Common myeloid progenitor, CD34-positive (primary cell): Measurements from ENCODE around the gene COPB2.
A peak's percentile ranks its signal among the peaks of the same experiment; 100 is the strongest.

Experiments
- CTCF ChIA-PET: fragments of 350-600 bp; sonication (Branson Sonifier 250); formaldehyde crosslinking; loops from one replicate; lab custom pipeline; 2021; ENCODE audit warnings: antibody characterized with exemption; lab: Charles Lee
- POLR2A ChIA-PET: fragments of 350-600 bp; sonication (Branson Sonifier 250); formaldehyde crosslinking; loops from one replicate; lab custom pipeline; 2021; ENCODE audit warnings: antibody characterized with exemption; lab: Charles Lee
- DNase-seq, 3 donors: peaks; one replicate each; pipeline versions ENCODE4 v3.0.0 to v3.0.0-alpha.2; 2013
- H3K27ac ChIP-seq, 2 experiments: 1 replicate in 1 of 2; 2 replicates in 1 of 2; pipeline ENCODE4 v1.7.0; 2013; ENCODE audit warnings: inconsistent platforms in 2 of 2, low read length in 2 of 2, mild to moderate bottlenecking in 2 of 2, low read depth in 1 of 2, moderate library complexity in 1 of 2; ENCODE audit not compliant: severe bottlenecking in 2 of 2, insufficient read depth in 1 of 2, poor library complexity in 1 of 2
- H3K27me3 ChIP-seq, 5 experiments: replicated peaks in 2 of 5; 1 replicate in 3 of 5; 2 replicates in 2 of 5; pipeline versions ENCODE4 v1.6.1 to v1.7.0; 2013; ENCODE audit warnings: low read length in 4 of 5, mild to moderate bottlenecking in 2 of 5, moderate library complexity in 2 of 5, inconsistent platforms in 1 of 5; ENCODE audit not compliant: insufficient read depth in 5 of 5, control insufficient read depth in 4 of 5
- H3K36me3 ChIP-seq, 4 experiments: 1 replicate in 2 of 4; 2 replicates in 2 of 4; pipeline versions ENCODE4 v1.6.1 to v1.7.0; 2013; ENCODE audit warnings: low read length in 3 of 4, control low read depth in 1 of 4, mild to moderate bottlenecking in 1 of 4; ENCODE audit not compliant: control insufficient read depth in 4 of 4, insufficient read depth in 4 of 4
- H3K4me1 ChIP-seq, 4 experiments: 1 replicate in 3 of 4; 2 replicates in 1 of 4; pipeline versions ENCODE4 v1.6.1 to v1.7.1; 2013; ENCODE audit warnings: low read length in 3 of 4, mild to moderate bottlenecking in 3 of 4, control low read depth in 1 of 4, inconsistent platforms in 1 of 4, moderate library complexity in 1 of 4; ENCODE audit not compliant: control insufficient read depth in 4 of 4, insufficient read depth in 4 of 4; ENCODE audit errors: control extremely low read depth in 1 of 4
- H3K4me3 ChIP-seq, 7 experiments: 1 replicate in 4 of 7; 2 replicates in 3 of 7; pipeline versions ENCODE4 v1.5.1 to v1.7.0; 2013; ENCODE audit warnings: mild to moderate bottlenecking in 7 of 7, low read length in 6 of 7, moderate library complexity in 6 of 7, inconsistent platforms in 2 of 7, low read depth in 2 of 7, control low read depth in 1 of 7; ENCODE audit not compliant: insufficient read depth in 4 of 7, control insufficient read depth in 1 of 7; ENCODE audit errors: extremely low read depth in 1 of 7
- H3K9me3 ChIP-seq, 5 experiments: 1 replicate in 4 of 5; 2 replicates in 1 of 5; pipeline versions ENCODE4 v1.6.1 to v1.7.1; 2013; ENCODE audit warnings: low read length in 4 of 5, mild to moderate bottlenecking in 2 of 5, inconsistent platforms in 1 of 5, low read depth in 1 of 5, moderate library complexity in 1 of 5; ENCODE audit not compliant: control insufficient read depth in 4 of 5, insufficient read depth in 2 of 5; ENCODE audit errors: control extremely low read depth in 1 of 5
- WGBS: methylation state at CpG from one replicate; pipeline ENCODE4 v1.1.5; 2013; ENCODE audit not compliant: insufficient coverage; 5-methylcytosine and 5-hydroxymethylcytosine counted together

Gene COPB2

DNA sequence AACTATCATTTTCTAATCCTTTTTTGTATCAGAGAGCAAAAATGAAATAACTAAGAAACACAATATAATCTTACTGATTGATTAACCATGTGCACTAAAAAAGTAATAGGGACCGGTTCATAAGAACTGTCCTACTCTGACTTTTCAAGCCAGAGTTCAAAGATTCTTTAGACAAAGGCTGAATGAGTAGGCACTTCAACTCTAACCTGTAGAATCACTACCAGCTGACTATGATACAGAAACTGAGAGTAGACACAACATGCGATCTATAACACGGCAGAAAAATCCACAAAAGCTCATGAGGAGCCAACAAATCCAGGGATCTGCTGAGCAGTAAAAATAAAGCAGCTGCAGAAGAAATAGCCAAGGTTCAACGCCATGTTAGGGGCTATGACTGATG lies 8.9 kb downstream of the COPB2 start:
- 100% methylated on average over 2 of the region's 4 CpGs for WGBS
- ChIA-PET POLR2A (no interaction called here), CTCF (interaction anchor here (1.0 kb wide), 1 partner anchor 9 kb away, joined by 3 read pairs; the partner anchor contains the start of gene COPB2)
- no peaks in the 10 kb centered on the region for H3K27me3 ChIP-seq
- H3K27ac ChIP-seq, result no peak overlapping the region
- no peaks in the 10 kb centered on the region for H3K4me1 ChIP-seq
- no peaks in the 10 kb centered on the region for H3K9me3 ChIP-seq
- no peak for DNase-seq
- peaks cover 11 to 60% (median 40%) of the 10 kb centered on the region in 4 experiments for H3K36me3 ChIP-seq
- no peak overlapping the region for H3K4me3 ChIP-seq

GRCh38 chr3:139378587-139379241 lies 10.7 kb downstream of the COPB2 start:
- peak overlapping the region in 1 of 2 experiments; percentile 19 for H3K27ac ChIP-seq
- ChIA-PET POLR2A (no interaction called here), CTCF (interaction anchor here (1.3 kb wide), 1 partner anchor 33 kb away, joined by 3 read pairs; no protein-coding TSS in a partner anchor)
- H3K4me3 ChIP-seq, result no peak overlapping the region
- H3K27me3 ChIP-seq, result no peaks in the 10 kb centered on the region
- peaks cover 18 to 78% (median 53%) of the 10 kb centered on the region in 4 experiments for H3K36me3 ChIP-seq
- WGBS, result 100% methylated on average over 2 of the region's 3 CpGs
- no peak for DNase-seq
- H3K4me1 ChIP-seq, result no peaks in the 10 kb centered on the region
- no peaks in the 10 kb centered on the region for H3K9me3 ChIP-seq

- Histone ChIP-seq H3K4me1 (no peaks in the 10 kb centered on the region), H3K27me3 (no peaks in the 10 kb centered on the region), H3K36me3 (peaks cover 28 to 84% (median 58%) of the 10 kb centered on the region in 4 experiments), H3K4me3 (no peak overlapping the region), H3K9me3 (no peaks in the 10 kb centered on the region), H3K27ac (no peak overlapping the region)
- CTCF ChIA-PET, result interaction anchor here (1.3 kb wide), 1 partner anchor 32 kb away, joined by 3 read pairs; no protein-coding TSS in a partner anchor
- 100% methylated on average over 2 of the region's 3 CpGs for WGBS
- no peak for DNase-seq
- POLR2A ChIA-PET, result no interaction called here
Measured at GRCh38 chr3:139377378-139377777, 12.1 kb downstream of the COPB2 start.

GRCh38 chr3:139374099-139374498 lies 15.3 kb downstream of the COPB2 start:
- H3K4me3 ChIP-seq, result no peak overlapping the region
- no peaks in the 10 kb centered on the region for H3K4me1 ChIP-seq
- WGBS, result no CpG with 5 or more reads among the region's 2 CpGs
- no peak for DNase-seq
- peaks cover 36 to 88% (median 63%) of the 10 kb centered on the region in 4 experiments for H3K36me3 ChIP-seq
- ChIA-PET CTCF (no interaction called here), POLR2A (no interaction called here)
- no peak overlapping the region for H3K27ac ChIP-seq
- H3K9me3 ChIP-seq, result no peaks in the 10 kb centered on the region
- no peaks in the 10 kb centered on the region for H3K27me3 ChIP-seq

- ChIA-PET CTCF (interaction anchor here (2.6 kb wide), 1 partner anchor 10 kb away, joined by 12 read pairs; no protein-coding TSS in a partner anchor), POLR2A (no interaction called here)
- Histone ChIP-seq H3K27ac (no peak overlapping the region), H3K9me3 (no peaks in the 10 kb centered on the region), H3K4me1 (no peaks in the 10 kb centered on the region), H3K36me3 (peaks cover 17 to 96% (median 59%) of the 10 kb centered on the region in 4 experiments), H3K4me3 (no peak overlapping the region), H3K27me3 (no peaks in the 10 kb centered on the region)
- no CpG with 5 or more reads among the region's 1 CpG for WGBS
- DNase-seq, result no peak
Measured at GRCh38 chr3:139364549-139364948, 24.9 kb downstream of the COPB2 start.

DNA sequence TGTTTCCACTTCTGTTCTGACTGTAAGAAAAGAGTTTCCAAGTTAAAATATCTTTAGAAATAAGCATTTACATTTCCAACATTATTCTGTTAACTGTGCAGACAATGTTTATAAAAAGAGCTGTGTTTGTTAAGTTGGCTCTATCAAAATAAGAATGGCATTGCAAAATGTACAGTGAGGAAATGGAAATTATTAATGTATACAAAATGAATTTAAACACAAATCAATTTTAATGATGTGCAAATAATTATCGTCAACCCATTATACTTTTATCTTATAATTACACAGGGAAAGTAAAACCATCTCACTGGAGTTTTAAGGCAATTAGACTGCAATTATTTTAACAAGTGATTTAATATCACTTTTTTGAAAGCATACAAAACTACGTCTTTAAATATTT lies 28.2 kb downstream of the COPB2 start:
- H3K9me3 ChIP-seq, result no peaks in the 10 kb centered on the region
- H3K4me3 ChIP-seq, result no peak overlapping the region
- no peaks in the 10 kb centered on the region for H3K27me3 ChIP-seq
- ChIA-PET CTCF (interaction anchor here (1.3 to 1.7 kb wide), 2 partner anchors 10 to 32 kb away, joined by 4 read pairs; no protein-coding TSS in a partner anchor), POLR2A (no interaction called here)
- peaks cover 16 to 96% (median 59%) of the 10 kb centered on the region in 4 experiments for H3K36me3 ChIP-seq
- no CpG with 5 or more reads among the region's 2 CpGs for WGBS
- H3K27ac ChIP-seq, result no peak overlapping the region
- H3K4me1 ChIP-seq, result no peaks in the 10 kb centered on the region
- no peak for DNase-seq

- ChIA-PET POLR2A (no interaction called here), CTCF (interaction anchor here (0.9 to 1.0 kb wide), 3 partner anchors 9 to 12 kb away, joined by 3 read pairs; no protein-coding TSS in a partner anchor)
- no peaks in the 10 kb centered on the region for H3K27me3 ChIP-seq
- H3K9me3 ChIP-seq, result no peaks in the 10 kb centered on the region
- peaks cover 17 to 96% (median 62%) of the 10 kb centered on the region in 4 experiments for H3K36me3 ChIP-seq
- no peak for DNase-seq
- H3K4me3 ChIP-seq, result no peak overlapping the region
- H3K4me1 ChIP-seq, result no peaks in the 10 kb centered on the region
- no CpG with 5 or more reads among the region's 3 CpGs for WGBS
- H3K27ac ChIP-seq, result no peak overlapping the region
Measured at GRCh38 chr3:139358841-139359562, 30.4 kb downstream of the COPB2 start.
